HG03571 (cell line): ENCODE results near the gene TMEM14C.

Experiments
- ATAC-seq: cut with Tn5 transposase; IDR thresholded peaks from one replicate; pipeline ENCODE4 v1.9.1; 2021; ENCODE audit not compliant: unreplicated experiment

TMEM14C gene

GRCh38 chr6:10722820-10723566, at the start of gene TMEM14C:
Gene TMEM14C, plus strand, starts transcription at chr6:10723070. Its CDS starts 1,544 bp downstream, at chr6:10724614.
- peak; percentile 94 for ATAC-seq

- no peak for ATAC-seq
Observed at GRCh38 chr6:10676403-10676802, 46.5 kb upstream of the TMEM14C start.

- ATAC-seq, result no peak
Observed at GRCh38 chr6:10678456-10678855, 44.4 kb upstream of the TMEM14C start.

DNA sequence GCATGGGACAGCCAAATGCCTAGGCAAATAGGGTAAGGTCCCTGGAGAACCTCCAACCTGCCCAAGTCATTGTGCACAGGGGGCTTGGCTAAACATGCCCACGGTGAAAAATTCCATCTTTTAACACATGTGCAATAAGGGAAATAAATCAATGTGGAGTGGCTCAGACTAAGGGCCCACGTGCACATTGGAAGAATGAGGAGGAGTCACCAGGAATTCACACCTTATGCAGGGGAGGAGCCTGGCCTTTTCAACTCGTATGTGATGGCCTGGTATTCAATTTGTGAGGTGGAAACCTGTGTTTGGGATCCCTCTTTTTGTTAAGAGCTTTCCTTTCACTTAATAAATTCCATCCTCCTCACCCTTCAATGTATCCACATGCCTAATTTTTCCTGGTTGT, 41.1 kb upstream of the TMEM14C start:
- no peak for ATAC-seq

GRCh38 chr6:10682355-10682988, 40.4 kb upstream of the TMEM14C start:
- ATAC-seq, result no peak

- no peak for ATAC-seq
Observed at GRCh38 chr6:10684618-10685017, 38.3 kb upstream of the TMEM14C start.

DNA sequence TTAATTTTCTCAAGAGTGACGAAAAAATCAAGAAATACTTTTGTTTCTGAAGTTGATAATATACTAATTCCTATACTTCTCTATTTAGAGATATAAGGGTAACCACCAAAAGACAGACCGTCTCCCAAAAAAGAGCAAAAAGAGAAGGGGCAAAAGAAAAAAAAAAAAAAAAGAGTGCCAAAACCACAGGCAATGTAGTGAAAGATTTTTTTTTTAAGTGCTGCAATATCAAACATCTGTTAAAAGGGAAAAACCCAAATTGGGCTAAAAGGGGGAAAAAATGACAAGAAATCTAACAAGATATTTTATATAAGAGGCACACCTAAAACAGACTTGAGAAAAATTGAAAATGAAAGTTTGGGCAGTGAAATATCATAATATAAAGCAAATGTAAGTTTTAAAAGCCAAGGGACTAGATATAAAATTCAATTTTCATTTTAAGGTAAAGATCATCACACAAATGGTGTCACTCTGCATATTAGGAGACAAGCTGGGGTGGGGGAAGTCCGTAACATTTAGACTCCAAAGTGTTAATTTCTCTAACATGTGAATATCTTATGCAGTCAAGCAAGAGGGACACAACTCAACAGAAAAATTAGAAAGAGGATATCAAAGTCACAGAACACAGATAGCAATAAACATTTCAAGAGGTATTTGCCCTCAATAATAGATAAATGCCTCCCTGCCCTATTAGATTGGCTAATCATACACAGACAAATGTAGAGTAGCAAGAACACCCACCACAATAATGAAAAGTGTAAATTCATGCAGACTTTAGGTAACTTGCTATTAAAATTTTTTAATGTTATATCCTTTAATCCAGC, 37.6 kb upstream of the TMEM14C start:
- ATAC-seq, result no peak

DNA sequence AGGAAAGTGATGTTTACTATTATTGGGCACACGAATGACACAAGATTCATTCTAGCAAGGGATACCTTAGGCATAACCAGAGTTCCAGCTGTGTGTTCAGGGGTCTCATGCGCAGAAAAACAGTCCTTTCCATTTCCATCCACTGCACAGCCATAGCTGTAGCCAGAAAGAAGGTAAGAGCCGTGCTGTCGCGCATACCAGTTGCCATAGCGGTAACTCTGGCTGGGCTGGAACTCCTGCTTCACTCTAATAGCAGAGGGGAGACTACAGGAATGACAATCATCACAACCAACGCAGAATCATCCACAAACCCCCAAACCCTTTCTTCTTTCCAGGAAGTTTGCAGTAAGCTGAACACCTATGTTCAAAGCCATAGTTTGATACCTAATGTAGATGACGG, 36.0 kb upstream of the TMEM14C start:
- no peak for ATAC-seq

DNA sequence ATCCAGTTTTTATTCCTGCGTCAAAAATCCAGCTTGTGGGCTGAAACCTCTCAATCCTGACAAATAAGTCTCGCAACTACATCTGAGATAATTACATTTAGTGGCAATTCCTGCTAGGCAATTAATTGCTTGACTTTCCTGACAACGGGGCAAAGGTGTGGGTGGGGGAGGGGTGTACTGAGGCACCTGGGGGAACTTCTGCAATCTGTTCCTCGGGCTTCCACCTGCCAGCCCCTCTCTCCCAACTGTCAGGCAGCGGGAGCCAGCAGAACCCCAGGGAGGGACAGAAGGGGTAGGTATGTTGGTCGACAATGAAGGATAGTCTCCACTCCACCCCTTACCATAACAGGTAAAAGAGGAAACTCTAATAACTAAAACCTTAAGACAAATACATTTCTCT, 35.3 kb upstream of the TMEM14C start:
- ATAC-seq, result no peak

GRCh38 chr6:10690651-10691445, 32.0 kb upstream of the TMEM14C start:
- ATAC-seq, result no peak

- no peak for ATAC-seq
Observed at GRCh38 chr6:10692965-10693538, 29.8 kb upstream of the TMEM14C start.

GRCh38 chr6:10694302-10695085, 28.4 kb upstream of the TMEM14C start, which contains the start of the genes C6orf52 and PAK1IP1:
Gene C6orf52, minus strand, starts transcription at chr6:10694616. Its CDS starts 7,066 bp downstream, at chr6:10687550.
Gene PAK1IP1, plus strand, starts transcription at chr6:10694972. Its CDS starts 14 bp downstream, at chr6:10694986.
- peak; percentile 96 for ATAC-seq

- ATAC-seq, result no peak
Observed at GRCh38 chr6:10695086-10695657, 27.7 kb upstream of the TMEM14C start.

DNA sequence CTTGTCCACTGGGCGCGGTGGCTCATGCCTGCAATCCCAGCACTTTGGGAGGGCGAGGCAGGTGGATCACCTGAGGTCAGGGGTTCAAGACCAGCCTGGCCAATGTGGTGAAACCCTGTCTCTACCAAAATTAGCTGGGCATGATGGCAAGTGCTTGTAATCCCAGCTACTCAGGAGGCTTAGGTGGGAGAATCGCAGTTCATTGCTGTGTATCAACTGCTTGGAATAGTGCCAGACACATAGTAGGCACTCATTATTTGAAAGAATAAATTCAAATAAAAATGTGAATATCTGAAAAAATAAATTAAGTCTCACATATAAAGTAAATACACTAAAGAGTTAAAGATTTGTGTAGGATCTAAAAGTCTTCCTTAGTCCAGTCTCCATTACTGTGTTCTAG, 26.2 kb upstream of the TMEM14C start:
- no peak for ATAC-seq

- no peak for ATAC-seq
Observed at GRCh38 chr6:10713962-10714361, 8.9 kb upstream of the TMEM14C start.

DNA sequence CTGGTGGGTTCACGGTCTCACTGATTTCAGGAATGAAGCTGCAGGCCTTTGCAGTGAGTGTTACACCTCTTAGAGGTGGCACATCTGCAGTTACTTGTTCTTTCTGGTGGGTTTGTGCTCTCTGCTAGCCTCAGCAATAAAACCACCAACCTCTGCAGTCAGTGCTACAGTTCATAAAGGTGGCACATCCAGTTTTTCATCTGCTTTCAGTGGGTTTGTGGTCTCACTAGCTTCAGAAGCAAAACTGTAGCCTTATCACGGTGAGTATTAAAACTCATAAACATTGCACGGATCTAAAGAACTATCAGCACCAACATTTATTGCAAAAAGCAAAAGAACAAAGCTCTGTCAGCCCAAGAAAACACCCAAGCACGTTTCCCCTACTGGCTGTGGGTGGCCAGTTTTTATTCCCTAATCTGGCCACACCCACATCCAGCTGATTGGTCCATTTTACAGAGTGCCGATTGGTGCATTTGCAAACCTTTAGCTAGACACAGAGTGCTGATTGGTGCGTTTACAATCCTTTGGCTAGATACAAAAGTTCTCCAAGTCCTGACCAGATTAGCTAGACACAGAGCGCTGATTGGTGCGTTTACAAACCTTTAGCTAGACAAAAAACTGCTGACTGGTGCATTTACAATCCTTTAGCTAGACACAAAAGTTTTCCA, 3.4 kb upstream of the TMEM14C start:
- no peak for ATAC-seq

DNA sequence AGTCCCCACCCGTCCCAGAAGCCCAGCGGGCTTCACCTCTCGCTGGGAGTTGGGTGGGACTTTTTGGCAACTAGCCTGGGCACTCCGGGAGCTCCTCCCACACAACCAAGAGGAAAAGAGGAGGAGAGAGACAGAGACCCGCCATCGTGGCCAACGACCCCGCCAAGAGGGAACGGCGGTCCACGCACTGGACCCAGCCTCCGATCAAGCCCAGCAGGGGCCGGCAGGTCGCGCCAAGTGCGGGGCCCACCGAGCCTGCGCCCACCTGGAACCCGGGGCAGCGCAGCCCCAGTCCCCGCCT, 3.0 kb upstream of the TMEM14C start:
- ATAC-seq, result no peak

DNA sequence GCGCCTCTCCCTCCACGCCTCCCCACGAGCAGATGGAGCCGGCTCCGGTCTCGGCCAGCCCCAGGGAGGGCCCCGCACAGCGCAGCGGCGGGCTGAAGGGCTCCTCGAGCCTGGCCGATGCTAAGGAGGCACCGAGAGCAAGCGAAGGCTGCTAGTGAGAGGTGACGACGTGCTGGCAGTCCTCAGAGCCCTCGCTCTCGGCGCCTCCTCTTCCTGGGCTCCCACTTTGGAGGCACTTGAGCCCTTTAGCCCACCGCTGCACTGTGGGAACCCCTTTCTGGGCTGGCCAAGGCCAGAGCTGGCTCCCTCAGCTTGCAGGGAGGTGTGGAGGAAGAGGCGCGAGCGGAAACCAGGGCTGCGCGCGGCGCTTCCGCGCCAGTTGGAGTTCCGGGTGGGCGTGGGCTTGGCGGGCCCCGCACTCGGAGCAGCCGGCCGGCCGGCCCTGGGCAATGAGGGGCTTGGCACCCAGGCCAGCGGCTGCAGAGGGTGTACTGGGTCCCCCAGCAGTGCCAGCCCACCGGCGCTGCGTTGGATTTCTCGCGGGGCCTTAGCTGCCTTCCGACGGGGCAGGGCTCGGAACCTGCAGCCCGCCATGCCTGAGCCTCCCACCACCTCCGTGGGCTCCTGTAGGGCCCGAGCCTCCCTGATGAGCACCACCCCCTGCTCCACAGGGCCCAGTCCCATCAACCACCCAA, 2.5 kb upstream of the TMEM14C start:
- no peak for ATAC-seq
